Loucy (cell line): ENCODE data around the gene ABLIM1.

Experiments
- CTCF ChIP-seq: fragments of 200-600 bp; sonication (generic); conservative IDR thresholded peaks from 2 replicates; pipeline ENCODE4 v1.5.1; 2014; ENCODE audit warnings: mild to moderate bottlenecking, antibody characterized with exemption, low read length
- EZH2phosphoT487 ChIP-seq: fragments of 200-600 bp; IDR thresholded peaks from 2 replicates; pipeline ENCODE4 v1.6.1; 2018; ENCODE audit warnings: antibody characterized with exemption, mild to moderate bottlenecking, moderate library complexity, borderline replicate concordance

- TF ChIP-seq CTCF (no peak), EZH2phosphoT487 (no peak)
These were observed 261.6 kb downstream of the ABLIM1 start for GRCh38 chr10:114396464-114396863.
